Sciatic nerve (tissue), 2 donors: ENCODE measurements around the gene IL1RAPL2. TPM values are rescaled to one million over a fixed set of nuclear protein-coding genes. Genes with fewer than 3 reads are reported as not detected.
"Not testable (repeated sequence)": the region's sequence is repeated elsewhere in the genome, so short reads cannot be mapped to it uniquely, and the experiment has no call there.

Source experiments
- ATAC-seq: fragments of 200-7000 bp; cut with Tn5 transposase; one replicate; pipeline ENCODE4 v1.9.1; 2020; ENCODE audit warnings: mild to moderate bottlenecking, moderate library complexity
- DNase-seq: peaks from one replicate; pipeline ENCODE4 v3.0.0-alpha.2; 2020; ENCODE audit warnings: low spot score
- intact Hi-C: fragments of 100-400 bp; cut with DNase I; formaldehyde crosslinking; loops from one replicate; pipeline ENCODE4 v1.14.2; 2022
- total RNA-seq: library from RNA; stranded (reverse); fragmentation: NEBNext Ultra II Directional; extraction: Animal tissue kit (Norgen Biotek cat#: 25700); gene quantifications from one replicate; pipeline ENCODE4 v1.2.1, GENCODE V29; 2021
- donor health status: DM: no; HTN: no; CAD: no.
- donor health status: DM: no; HTN: no; CAD: no.

The IL1RAPL2 gene
- total RNA-seq, result 0.94 TPM

GRCh38 chrX:104565791-104566680, at the start of gene IL1RAPL2:
TSS of gene IL1RAPL2 (plus strand) at chrX:104566199.
- ATAC-seq, result no peak
- DNase-seq, result no peak
- intact Hi-C loops, result no loop called here

- DNase-seq (no peak), ATAC-seq (no peak)
- intact Hi-C loops, result no loop called here
Observed at GRCh38 chrX:104522386-104522785, 43.6 kb upstream of the IL1RAPL2 start.

DNA sequence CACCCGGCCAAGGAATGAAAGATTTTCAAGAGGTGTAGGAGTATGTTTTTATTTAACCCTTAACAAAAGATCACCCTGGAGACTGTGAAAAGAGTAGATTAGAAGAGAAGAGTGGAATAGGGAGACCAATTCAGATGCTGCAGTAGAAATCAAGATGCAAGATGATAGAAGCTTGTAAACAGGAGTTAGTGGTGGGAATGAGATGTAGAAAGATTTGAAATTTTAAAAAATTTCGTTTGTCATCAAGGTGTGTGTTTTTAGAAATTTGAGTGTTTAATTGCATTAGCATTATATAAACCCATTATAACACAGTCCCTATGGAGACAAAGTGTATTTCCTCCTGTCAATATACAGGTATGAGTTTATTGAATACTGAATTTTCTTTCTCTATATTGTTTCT, 42.1 kb upstream of the IL1RAPL2 start:
- ATAC-seq (no peak), DNase-seq (no peak)
- intact Hi-C loops, result no loop called here

GRCh38 chrX:104539081-104539480, 26.9 kb upstream of the IL1RAPL2 start:
- DNase-seq (no peak), ATAC-seq (no peak)
- intact Hi-C loops, result no loop called here

DNA sequence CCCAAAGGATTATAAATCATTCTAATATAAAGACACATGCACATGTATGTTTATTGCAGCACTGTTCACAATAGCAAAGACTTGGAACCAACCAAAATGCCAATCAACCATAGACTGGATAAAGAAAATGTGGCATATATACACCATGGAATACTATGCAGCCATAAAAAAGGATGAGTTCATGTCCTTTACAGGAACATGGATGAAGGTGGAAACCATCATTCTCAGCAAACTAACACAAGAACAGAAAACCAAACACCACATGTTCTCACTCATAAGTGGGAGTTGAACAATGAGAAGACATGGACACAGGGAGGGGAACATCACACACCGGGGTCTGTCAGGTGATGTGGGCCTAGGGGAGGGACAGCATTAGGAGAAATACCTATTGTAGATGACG, 23.6 kb upstream of the IL1RAPL2 start:
- DNase-seq, intact Hi-C loops, ATAC-seq: not testable (repeated sequence)

- no peak for ATAC-seq
- no peak for DNase-seq
- intact Hi-C loops, result no loop called here
Observed at GRCh38 chrX:104564335-104564734, 1.7 kb upstream of the IL1RAPL2 start.

- ATAC-seq (no peak), DNase-seq (no peak)
- intact Hi-C loops, result no loop called here
Observed at GRCh38 chrX:104564921-104565703, 887 bp upstream of the IL1RAPL2 start.

GRCh38 chrX:104566681-104567501, 892 bp downstream of the IL1RAPL2 start:
- DNase-seq (no peak), ATAC-seq (no peak)
- intact Hi-C loops, result no loop called here

DNA sequence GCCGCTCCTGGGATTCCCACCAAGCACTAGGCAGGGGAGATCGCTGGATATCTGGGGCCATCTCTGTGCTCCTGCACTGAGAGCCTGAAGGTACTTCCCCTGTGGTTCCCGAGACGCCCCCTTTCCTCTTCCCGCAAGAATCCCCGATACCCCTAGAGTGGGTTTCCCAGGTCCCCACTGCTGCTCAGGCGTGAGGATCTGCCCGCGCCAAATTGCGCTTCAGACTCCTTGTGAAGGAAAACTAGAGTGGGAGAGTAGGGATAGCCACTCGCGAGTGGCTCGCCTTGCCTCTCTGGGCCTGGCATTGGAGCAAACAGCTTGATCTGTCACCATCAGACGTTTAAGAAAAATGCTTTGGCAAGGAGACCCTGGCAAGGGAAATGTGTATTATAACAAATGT, 1.5 kb downstream of the IL1RAPL2 start:
- DNase-seq (no peak), ATAC-seq (no peak)
- intact Hi-C loops, result no loop called here

GRCh38 chrX:104568304-104568915, 2.4 kb downstream of the IL1RAPL2 start:
- DNase-seq (no peak), ATAC-seq (no peak)
- intact Hi-C loops, result no loop called here

DNA sequence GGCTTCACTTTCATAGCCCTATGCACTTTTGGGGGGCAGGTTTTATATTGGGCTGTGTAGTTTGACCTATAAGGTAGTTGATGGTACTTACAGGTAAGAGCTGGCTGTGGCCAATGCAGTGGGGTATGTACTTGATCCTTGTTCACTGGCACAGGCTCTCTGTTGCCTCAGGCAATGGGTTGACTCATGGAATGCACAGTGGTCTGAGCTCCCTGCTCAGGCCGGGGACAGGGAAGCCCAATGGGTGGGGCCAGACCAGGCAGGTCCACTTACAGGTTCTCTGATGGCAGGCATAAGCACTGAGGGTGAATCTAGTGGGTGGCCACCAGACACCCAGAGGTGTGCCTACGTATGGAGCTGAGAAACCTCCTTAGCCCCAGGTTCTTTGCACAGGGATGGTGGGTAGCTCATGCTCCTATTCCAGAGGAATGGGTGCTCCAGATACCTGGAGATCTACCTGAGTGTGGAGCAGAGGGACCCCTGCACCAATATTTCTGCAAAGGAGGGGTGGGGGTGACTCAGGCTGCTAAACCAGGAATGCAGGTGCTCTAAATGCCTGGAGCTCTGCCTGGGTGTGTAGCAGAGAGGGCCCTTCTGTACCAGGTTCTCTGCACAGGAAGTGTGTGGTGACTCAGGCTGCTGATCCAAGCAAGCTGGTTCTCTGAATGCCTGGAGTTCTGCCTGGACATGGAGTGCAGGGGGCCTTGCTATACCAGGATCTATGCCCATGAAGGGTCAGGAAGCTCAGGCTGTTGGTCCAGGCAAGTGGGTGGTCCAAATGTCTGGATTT, 52.3 kb downstream of the IL1RAPL2 start:
- intact Hi-C loops, result no loop called here
- ATAC-seq, result no peak
- DNase-seq, result no peak

GRCh38 chrX:104621781-104622180, 55.8 kb downstream of the IL1RAPL2 start:
- intact Hi-C loops, result no loop called here
- ATAC-seq (no peak), DNase-seq (no peak)

GRCh38 chrX:104641176-104641575, 75.2 kb downstream of the IL1RAPL2 start:
- ATAC-seq (peak; percentile 17), DNase-seq (no peak)
- intact Hi-C loops, result no loop called here

DNA sequence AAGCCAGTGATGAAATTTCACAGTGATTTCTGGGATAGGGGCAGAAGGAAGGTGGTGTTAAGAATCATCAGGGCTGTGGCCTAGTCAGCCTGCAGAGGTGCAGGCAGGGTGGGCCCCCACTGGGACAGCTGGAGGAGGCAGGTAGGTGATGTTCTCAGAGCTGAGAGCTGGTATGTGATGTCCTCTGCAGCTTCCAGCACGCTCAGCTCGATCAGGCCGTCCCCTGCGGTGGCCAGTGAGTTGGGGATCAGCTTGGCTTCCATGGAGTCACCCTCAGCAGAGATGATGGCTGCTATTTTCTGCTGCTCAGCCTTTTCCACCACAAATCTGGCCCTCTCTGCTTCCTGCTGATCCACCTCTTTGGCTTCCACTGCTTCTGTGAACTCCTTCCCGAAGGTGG, 81.1 kb downstream of the IL1RAPL2 start:
- intact Hi-C loops, result no loop called here
- DNase-seq, result no peak
- no peak for ATAC-seq

- no peak for ATAC-seq
- intact Hi-C loops, result no loop called here
Observed at GRCh38 chrX:104659005-104659744, 93.2 kb downstream of the IL1RAPL2 start.

GRCh38 chrX:104660092-104660491, 94.1 kb downstream of the IL1RAPL2 start:
- intact Hi-C loops, result no loop called here
- ATAC-seq, result no peak
- no peak for DNase-seq

More at GRCh38 chrX:104659005-104659744, 93.2 kb downstream of the IL1RAPL2 start:
- no peak for DNase-seq

DNA sequence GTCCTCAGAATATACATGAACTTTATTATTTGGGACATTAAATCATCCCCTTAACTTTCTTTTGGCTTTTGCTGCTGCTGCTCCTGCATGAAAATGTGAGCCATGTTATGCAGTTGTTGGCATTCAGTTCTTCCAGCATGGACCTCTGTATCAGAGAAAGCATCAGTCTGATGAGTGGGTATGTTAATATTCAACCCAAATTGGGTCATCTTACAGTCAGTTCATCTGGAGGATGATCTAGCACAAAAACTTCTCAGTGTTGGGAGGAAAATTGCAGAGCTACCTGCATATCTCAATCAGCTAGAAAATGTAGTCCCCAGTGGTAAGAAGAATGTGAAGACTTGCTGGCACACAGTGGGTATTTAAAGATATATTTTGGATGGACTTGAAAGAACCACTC, 96.7 kb downstream of the IL1RAPL2 start:
- DNase-seq (no peak), ATAC-seq (no peak)
- intact Hi-C loops, result no loop called here

DNA sequence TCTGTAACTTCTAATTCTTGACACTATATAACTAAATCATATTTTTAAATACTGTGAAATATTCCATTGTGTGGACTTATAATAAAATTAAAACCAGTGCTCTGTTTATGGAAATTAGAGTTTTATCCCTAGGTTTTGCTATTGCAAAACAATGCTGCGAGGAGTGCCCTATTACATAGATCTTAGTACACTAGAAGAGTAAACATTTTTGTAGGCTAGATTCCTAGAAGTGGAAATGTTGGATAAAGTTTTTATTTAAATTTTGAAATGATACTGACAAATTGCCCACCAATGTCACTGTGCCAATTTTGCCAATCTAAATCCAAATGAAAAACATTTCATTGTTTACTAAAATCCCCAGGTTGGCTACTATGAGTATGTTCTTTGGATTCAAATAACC, 99.7 kb downstream of the IL1RAPL2 start:
- ATAC-seq (no peak), DNase-seq (no peak)
- intact Hi-C loops, result no loop called here
